ENCODE measurements around the gene TRPC4. TPM values are rescaled to one million over a fixed set of nuclear protein-coding genes. Genes with fewer than 3 reads are reported as not detected.

TRPC4 gene
- total and polyA plus RNA-seq, 2 donors (not counting 1 experiment from before 2014, with no cell fraction given) = 1.7 to 30.7 TPM

DNA sequence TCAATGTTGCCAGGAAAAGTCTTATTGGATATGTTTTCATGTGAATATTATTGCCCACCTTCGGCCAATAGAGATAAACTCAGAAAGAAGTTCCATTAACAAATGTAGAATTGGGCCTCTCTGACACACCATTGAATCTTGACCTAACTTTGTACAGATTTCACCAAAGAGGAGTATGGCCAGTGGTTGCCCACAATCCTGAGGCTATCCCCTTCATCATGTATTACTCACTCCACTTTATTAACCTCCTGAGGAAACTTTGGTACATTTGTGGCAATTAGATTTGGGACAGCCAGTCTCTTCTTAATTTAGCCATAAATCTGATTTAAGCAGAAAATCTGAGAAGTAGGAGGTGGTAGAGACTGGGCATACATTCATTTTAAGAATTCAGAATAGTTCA is 217.7 kb downstream of the TRPC4 start:
- no peak overlapping the region for H3K4me2 ChIP-seq (ENCODE audit: extremely low read depth, insufficient read depth, low read length)
- TF ChIP-seq, protein P1, sequence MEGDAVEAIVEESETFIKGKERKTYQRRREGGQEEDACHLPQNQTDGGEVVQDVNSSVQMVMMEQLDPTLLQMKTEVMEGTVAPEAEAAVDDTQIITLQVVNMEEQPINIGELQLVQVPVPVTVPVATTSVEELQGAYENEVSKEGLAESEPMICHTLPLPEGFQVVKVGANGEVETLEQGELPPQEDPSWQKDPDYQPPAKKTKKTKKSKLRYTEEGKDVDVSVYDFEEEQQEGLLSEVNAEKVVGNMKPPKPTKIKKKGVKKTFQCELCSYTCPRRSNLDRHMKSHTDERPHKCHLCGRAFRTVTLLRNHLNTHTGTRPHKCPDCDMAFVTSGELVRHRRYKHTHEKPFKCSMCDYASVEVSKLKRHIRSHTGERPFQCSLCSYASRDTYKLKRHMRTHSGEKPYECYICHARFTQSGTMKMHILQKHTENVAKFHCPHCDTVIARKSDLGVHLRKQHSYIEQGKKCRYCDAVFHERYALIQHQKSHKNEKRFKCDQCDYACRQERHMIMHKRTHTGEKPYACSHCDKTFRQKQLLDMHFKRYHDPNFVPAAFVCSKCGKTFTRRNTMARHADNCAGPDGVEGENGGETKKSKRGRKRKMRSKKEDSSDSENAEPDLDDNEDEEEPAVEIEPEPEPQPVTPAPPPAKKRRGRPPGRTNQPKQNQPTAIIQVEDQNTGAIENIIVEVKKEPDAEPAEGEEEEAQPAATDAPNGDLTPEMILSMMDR (conservative IDR thresholded peaks at IDR 0.05 in 1 of 2, IDR thresholded peaks at IDR 0.05 in 1 of 2; ENCODE audit: low read depth in 1 of 2, low read length in 2 of 2) = no peak
- no peak for TF ChIP-seq EZH2 (IDR thresholded peaks at IDR 0.05; ENCODE audit: low read length, missing control alignments)
- peak in 1 of 2 donors; percentile 8 for DNase-seq (ENCODE audit: low read depth in 2 of 2)
- H3K36me3 ChIP-seq (ENCODE audit: control insufficient read depth, insufficient read depth, low read length) = no peaks in the 10 kb centered on the region
- H3K9ac ChIP-seq (ENCODE audit: insufficient read depth, low read length) = no peak overlapping the region
- peaks cover 2% of the 10 kb centered on the region for H3K4me1 ChIP-seq (ENCODE audit: control insufficient read depth, extremely low read depth, insufficient read depth, low read length)
- H3K9me3 ChIP-seq (ENCODE audit: control insufficient read depth, insufficient read depth, low read depth, low read length) = no peaks in the 10 kb centered on the region
- no peaks in the 10 kb centered on the region for H3K27me3 ChIP-seq (ENCODE audit: control insufficient read depth, insufficient read depth, low read length)
- H3K79me2 ChIP-seq (ENCODE audit: control insufficient read depth, insufficient read depth, low read length) = no peaks in the 10 kb centered on the region
- no peak overlapping the region for H2AFZ ChIP-seq (ENCODE audit: low read length)
- no peaks in the 10 kb centered on the region for H4K20me1 ChIP-seq (ENCODE audit: control insufficient read depth, extremely low read depth, insufficient read depth, low read length)
- no peak overlapping the region for H3K4me3 ChIP-seq (replicated peaks in 1 of 4; ENCODE audit: control extremely low read depth in 1 of 4, insufficient read depth in 1 of 4, low read depth in 3 of 4, low read length in 4 of 4)
- no peak overlapping the region for H3K27ac ChIP-seq (ENCODE audit: insufficient read depth, low read length)

DNA sequence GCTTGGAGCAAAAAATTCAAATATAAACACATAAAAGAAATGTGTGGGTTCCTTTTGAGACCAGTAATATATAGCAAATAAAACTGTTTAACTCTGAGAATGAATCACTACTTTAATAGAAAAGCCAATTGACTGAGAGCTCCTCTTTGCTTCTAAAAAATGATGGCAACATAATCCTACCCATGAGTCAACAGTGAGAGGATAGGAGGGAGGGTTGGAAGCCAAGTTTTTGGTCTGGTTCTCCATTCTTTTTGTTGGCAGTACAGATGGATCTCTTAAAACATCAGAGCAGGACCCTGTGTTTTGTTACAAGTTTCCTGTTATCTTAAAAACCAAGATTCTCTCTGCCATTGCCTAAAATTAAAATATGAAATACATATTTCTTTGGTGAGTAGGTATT is 221.0 kb downstream of the TRPC4 start:
- Histone ChIP-seq H3K27ac (ENCODE audit: insufficient read depth, low read length) (no peak overlapping the region), H2AFZ (ENCODE audit: low read length) (no peak overlapping the region), H3K4me2 (ENCODE audit: extremely low read depth, insufficient read depth, low read length) (no peak overlapping the region), H3K36me3 (ENCODE audit: control insufficient read depth, insufficient read depth, low read length) (no peaks in the 10 kb centered on the region), H3K79me2 (ENCODE audit: control insufficient read depth, insufficient read depth, low read length) (no peaks in the 10 kb centered on the region), H3K27me3 (ENCODE audit: control insufficient read depth, insufficient read depth, low read length) (no peaks in the 10 kb centered on the region), H4K20me1 (ENCODE audit: control insufficient read depth, extremely low read depth, insufficient read depth, low read length) (no peaks in the 10 kb centered on the region), H3K4me3 (replicated peaks in 1 of 4; ENCODE audit: control extremely low read depth in 1 of 4, insufficient read depth in 1 of 4, low read depth in 3 of 4, low read length in 4 of 4) (no peak overlapping the region), H3K4me1 (ENCODE audit: control insufficient read depth, extremely low read depth, insufficient read depth, low read length) (no peaks in the 10 kb centered on the region), H3K9me3 (ENCODE audit: control insufficient read depth, insufficient read depth, low read depth, low read length) (no peaks in the 10 kb centered on the region), H3K9ac (ENCODE audit: insufficient read depth, low read length) (no peak overlapping the region)
- DNase-seq (ENCODE audit: low read depth in 2 of 2) = peak; percentile 72 to 86
- TF ChIP-seq, protein P1 (conservative IDR thresholded peaks at IDR 0.05 in 1 of 2, IDR thresholded peaks at IDR 0.05 in 1 of 2; ENCODE audit: low read depth in 1 of 2, low read length in 2 of 2) = no peak
- no peak for TF ChIP-seq EZH2 (IDR thresholded peaks at IDR 0.05; ENCODE audit: low read length, missing control alignments)

DNA sequence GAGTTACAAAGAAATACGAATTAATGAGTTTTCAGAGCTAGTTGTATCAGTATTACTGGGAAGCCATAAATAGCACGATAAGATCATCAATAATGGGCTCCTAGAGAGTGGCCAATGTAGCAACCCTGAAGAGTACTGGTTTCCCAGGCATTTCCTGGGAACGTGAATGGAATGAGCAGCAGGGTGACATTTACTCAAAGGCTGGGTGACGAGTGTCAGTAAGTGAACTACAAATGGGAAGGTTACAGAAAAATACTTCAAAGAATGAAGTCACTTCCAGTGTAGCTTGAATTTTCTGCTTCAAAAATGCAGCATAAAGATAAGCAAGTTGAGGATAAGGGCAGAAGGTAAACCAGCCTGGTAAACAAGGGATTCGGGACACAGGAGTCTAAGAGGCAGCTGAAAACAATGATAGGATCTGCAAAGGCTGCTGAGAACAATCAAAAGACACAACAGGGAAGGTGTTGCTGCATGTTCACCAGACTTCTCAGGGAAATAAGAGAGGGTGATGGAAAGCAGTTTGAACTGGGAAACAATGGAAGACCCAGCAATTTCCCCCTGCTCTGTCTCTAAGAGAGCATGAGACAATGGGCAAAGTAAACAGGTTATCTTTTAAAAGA is 222.4 kb downstream of the TRPC4 start:
- Histone ChIP-seq H4K20me1 (ENCODE audit: control insufficient read depth, extremely low read depth, insufficient read depth, low read length) (no peaks in the 10 kb centered on the region), H3K4me3 (replicated peaks in 1 of 4; ENCODE audit: control extremely low read depth in 1 of 4, insufficient read depth in 1 of 4, low read depth in 3 of 4, low read length in 4 of 4) (no peak overlapping the region), H3K27ac (ENCODE audit: insufficient read depth, low read length) (no peak overlapping the region), H3K27me3 (ENCODE audit: control insufficient read depth, insufficient read depth, low read length) (no peaks in the 10 kb centered on the region), H3K9me3 (ENCODE audit: control insufficient read depth, insufficient read depth, low read depth, low read length) (no peaks in the 10 kb centered on the region), H2AFZ (ENCODE audit: low read length) (no peak overlapping the region), H3K4me2 (ENCODE audit: extremely low read depth, insufficient read depth, low read length) (no peak overlapping the region), H3K9ac (ENCODE audit: insufficient read depth, low read length) (no peak overlapping the region), H3K36me3 (ENCODE audit: control insufficient read depth, insufficient read depth, low read length) (no peaks in the 10 kb centered on the region), H3K4me1 (ENCODE audit: control insufficient read depth, extremely low read depth, insufficient read depth, low read length) (no peaks in the 10 kb centered on the region), H3K79me2 (ENCODE audit: control insufficient read depth, insufficient read depth, low read length) (no peaks in the 10 kb centered on the region)
- TF ChIP-seq EZH2 (IDR thresholded peaks at IDR 0.05; ENCODE audit: low read length, missing control alignments) = no peak
- peak in 1 of 2 donors; percentile 38 for DNase-seq (ENCODE audit: low read depth in 2 of 2)

Measured in fibroblast of lung (primary cell).